GM06990 (cell line): ENCODE results near the gene ANKS6.
A peak's percentile ranks its signal among the peaks of the same experiment; 100 is the strongest.

Source experiments
- DNase-seq: peaks from one replicate; pipeline ENCODE4 v3.0.0-alpha.2; 2011; ENCODE audit not compliant: insufficient read length; ENCODE audit errors: extremely low read depth
- H3K27me3 ChIP-seq: replicated peaks from 2 replicates; pipeline ENCODE4 v1.6.0; 2011; ENCODE audit warnings: low read length; ENCODE audit not compliant: control insufficient read depth, insufficient read depth
- H3K36me3 ChIP-seq: 2 replicates; pipeline ENCODE4 v1.5.1; 2011; ENCODE audit warnings: low read length; ENCODE audit not compliant: control insufficient read depth, insufficient read depth
- H3K4me3 ChIP-seq: replicated peaks from 2 replicates; pipeline ENCODE4 v1.5.1; 2011; ENCODE audit warnings: low read depth, mild to moderate bottlenecking, control low read depth, low read length
- TF ChIP-seq, protein P1 (sequence below): IDR thresholded peaks from 2 replicates; pipeline ENCODE4 v1.5.1; 2011; ENCODE audit warnings: low read length, control low read depth, mild to moderate bottlenecking, inconsistent platforms; ENCODE audit not compliant: insufficient read depth, poor library complexity, severe bottlenecking

Gene ANKS6

DNA sequence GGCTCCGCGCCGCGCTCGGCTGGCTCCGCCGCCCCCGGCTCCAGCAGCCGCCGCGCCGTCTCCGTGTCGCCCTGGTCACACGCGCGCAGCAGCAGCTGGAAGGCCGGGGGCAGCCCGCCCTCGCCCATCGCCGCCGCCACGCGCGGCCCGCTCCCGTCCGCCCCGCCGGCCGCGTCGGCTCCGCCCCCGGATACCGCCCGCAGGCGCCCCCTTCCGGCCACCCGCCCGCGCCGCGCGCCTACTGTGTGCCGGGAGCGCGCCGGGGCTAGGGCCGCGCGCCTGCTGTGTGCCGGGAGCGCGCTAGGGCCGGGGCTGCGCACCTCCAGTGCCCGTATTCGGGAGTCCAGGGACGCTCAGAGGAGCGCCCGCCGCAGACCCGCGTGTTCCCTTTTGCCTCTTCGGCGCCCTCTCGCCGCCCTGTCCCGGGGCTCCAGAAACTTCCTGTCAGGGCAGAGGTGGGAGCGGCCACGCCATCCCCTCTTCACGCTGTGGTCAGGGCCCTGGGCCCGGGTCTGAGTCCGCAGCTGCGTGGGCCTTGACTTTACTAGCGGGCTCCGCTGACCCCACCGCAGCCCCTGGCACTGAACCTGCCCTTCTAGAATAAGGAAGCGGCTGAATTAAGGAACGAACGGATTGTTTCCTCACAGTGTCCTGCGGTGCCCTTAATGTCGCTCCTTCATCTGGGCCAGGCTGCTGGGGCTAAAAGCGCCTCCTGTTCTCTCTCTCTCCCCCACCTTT lies at the start of gene ANKS6:
ANKS6 (minus strand) TSS at position 192 of the 738 bp plus-strand sequence; CDS start at position 128, 64 bp downstream.
- TF ChIP-seq, protein P1, sequence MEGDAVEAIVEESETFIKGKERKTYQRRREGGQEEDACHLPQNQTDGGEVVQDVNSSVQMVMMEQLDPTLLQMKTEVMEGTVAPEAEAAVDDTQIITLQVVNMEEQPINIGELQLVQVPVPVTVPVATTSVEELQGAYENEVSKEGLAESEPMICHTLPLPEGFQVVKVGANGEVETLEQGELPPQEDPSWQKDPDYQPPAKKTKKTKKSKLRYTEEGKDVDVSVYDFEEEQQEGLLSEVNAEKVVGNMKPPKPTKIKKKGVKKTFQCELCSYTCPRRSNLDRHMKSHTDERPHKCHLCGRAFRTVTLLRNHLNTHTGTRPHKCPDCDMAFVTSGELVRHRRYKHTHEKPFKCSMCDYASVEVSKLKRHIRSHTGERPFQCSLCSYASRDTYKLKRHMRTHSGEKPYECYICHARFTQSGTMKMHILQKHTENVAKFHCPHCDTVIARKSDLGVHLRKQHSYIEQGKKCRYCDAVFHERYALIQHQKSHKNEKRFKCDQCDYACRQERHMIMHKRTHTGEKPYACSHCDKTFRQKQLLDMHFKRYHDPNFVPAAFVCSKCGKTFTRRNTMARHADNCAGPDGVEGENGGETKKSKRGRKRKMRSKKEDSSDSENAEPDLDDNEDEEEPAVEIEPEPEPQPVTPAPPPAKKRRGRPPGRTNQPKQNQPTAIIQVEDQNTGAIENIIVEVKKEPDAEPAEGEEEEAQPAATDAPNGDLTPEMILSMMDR, result no peak
- Histone ChIP-seq H3K4me3 (peak within 1 kb of the TSS; percentile 55), H3K27me3 (no peaks in the 10 kb centered on the region), H3K36me3 (no peaks in the 10 kb centered on the region)
- peak; percentile 77 for DNase-seq

DNA sequence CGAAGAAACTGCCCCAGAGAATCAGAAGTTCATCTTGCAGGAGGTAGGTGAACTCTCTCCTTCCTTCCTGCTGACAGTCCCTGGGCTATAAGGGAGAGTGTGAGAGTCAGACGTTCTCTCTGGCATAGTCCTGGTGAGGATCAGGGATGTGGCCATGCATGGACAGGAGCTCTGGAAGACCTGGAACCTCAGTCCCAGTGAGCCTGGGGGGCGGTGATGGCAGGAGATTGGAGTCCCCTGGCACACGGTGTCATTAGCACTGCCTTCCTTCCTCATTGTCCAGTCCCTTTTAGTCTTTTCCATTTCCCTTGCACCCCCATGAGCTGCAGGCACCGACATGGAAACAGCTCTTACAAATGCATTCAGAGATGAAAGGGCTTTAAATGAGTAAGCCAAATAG lies 49.7 kb upstream of the ANKS6 start:
- TF ChIP-seq, protein P1, result no peak
- Histone ChIP-seq H3K36me3 (no peaks in the 10 kb centered on the region), H3K4me3 (no peak overlapping the region), H3K27me3 (no peaks in the 10 kb centered on the region)
- no peak for DNase-seq

DNA sequence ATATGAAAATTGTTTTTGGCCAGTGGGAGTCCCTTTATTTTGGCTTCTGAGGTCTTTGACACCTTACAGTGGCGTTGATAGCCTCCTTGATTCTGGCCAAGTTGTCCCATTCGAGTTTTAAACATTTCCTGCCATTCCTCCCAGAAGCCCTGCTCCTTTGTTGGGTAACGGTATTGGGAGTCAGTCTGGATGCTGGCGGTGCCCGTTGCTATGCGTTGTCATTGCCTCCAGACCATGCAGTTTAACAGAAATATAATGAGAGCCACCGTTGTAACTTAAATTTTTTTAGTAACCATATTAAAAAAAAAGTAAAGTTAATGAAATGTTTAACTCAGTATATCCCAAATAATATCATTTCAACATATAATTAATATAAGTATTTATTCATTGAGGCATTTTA lies 46.2 kb upstream of the ANKS6 start:
- no peak for DNase-seq
- H3K27me3 ChIP-seq, result no peaks in the 10 kb centered on the region
- H3K4me3 ChIP-seq, result no peak overlapping the region
- TF ChIP-seq, protein P1, result no peak
- no peaks in the 10 kb centered on the region for H3K36me3 ChIP-seq

DNA sequence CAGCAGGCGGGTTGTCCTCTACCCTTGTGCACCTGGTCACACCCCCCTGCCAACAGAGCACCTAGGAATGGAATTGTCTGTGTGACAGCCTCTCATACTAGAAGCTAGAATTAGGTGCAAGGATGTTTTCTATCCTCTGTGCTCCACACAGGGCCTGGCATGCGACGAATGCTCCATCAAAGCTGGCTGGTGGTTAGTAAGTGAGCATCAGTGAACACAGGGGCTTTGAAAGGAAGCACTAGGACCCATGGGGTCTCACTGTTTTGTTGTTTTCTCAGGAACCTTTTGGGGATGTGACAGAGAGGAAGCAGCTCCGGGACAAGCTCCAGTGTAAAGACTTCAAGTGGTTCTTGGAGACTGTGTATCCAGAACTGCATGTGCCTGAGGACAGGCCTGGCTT lies 43.4 kb upstream of the ANKS6 start:
- TF ChIP-seq, protein P1, result no peak
- no peak for DNase-seq
- Histone ChIP-seq H3K36me3 (no peaks in the 10 kb centered on the region), H3K27me3 (no peaks in the 10 kb centered on the region), H3K4me3 (no peak overlapping the region)

DNA sequence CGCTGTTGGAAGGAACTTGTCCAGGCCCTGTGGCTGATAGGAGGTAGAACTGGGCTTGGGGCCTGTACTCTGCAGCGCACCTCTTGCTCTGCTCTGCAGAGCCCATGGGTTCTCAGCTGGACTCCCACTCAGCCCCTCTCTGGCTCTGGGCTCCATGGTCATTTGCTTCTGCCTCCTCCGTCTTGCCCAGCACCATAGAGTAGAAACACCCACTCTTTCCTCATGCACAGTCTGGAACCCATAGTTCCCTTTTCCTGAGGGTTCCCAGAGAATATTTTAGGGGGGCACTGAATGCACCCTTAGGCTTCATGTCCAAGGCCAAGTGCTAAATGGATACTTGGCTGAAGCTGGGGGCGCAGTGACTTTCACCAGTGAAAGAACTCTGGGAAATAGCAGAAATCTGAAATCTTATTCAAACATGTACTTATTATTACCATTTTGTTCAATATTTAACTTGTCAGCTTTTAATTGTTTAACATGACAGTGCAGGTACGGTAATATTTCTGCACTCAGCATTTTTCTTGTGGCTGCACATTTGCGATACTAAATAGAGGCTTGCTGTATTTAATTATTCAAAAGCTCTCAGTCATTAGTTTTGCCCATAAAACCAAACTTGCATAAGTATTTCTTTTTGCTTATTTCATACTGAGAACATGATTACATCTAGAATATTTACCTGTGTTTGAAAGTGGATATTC lies 42.7 kb upstream of the ANKS6 start:
- Histone ChIP-seq H3K27me3 (no peaks in the 10 kb centered on the region), H3K36me3 (no peaks in the 10 kb centered on the region), H3K4me3 (no peak overlapping the region)
- no peak for DNase-seq
- TF ChIP-seq, protein P1, result no peak
